MM.1S (cell line): ENCODE results near the gene PSPH.

ENCODE experiments used
- EZH2 ChIP-seq: fragments of 300-600 bp; sonication (generic); optimal IDR thresholded peaks from 2 replicates; pipeline ENCODE3; 2017; ENCODE audit warnings: low read depth, mild to moderate bottlenecking, antibody characterized with exemption, low read length, mixed read lengths
- TF ChIP-seq, protein P1 (sequence below): fragments of 300-600 bp; sonication (generic); IDR thresholded peaks from 2 replicates; pipeline ENCODE4 v1.5.1; 2016; ENCODE audit warnings: antibody characterized with exemption, low read length, mixed read lengths

DNA sequence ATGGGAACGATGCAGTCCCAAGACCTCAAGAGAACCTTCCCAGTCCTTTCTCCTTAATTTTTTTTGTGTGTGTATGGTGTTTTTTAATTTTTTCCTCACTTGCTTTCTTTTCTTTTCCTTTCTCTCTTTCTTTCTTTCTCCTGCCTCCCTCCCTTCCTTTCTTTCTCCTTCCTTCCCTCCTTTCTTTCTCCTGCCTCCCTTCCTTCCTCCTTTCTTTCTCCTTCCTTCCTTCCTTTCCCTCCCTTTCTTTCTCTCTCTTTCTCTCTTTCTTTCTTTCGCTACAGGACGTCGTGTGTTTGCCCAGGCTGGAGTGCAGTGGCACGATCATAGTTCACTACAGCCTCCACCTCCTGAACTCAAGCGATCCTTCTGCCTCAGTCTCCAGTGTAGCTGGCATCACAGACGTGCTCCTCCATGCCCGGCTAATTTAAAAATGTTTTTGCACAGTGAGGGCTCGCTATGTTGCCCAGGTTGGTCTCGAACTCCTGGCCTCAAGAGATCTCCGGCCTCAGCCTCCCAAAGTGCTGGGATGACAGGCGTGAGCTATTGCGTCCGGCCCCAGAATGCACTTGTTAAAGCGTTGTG lies 87.6 kb downstream of the PSPH start:
- no peak for TF ChIP-seq EZH2
- TF ChIP-seq, protein P1, sequence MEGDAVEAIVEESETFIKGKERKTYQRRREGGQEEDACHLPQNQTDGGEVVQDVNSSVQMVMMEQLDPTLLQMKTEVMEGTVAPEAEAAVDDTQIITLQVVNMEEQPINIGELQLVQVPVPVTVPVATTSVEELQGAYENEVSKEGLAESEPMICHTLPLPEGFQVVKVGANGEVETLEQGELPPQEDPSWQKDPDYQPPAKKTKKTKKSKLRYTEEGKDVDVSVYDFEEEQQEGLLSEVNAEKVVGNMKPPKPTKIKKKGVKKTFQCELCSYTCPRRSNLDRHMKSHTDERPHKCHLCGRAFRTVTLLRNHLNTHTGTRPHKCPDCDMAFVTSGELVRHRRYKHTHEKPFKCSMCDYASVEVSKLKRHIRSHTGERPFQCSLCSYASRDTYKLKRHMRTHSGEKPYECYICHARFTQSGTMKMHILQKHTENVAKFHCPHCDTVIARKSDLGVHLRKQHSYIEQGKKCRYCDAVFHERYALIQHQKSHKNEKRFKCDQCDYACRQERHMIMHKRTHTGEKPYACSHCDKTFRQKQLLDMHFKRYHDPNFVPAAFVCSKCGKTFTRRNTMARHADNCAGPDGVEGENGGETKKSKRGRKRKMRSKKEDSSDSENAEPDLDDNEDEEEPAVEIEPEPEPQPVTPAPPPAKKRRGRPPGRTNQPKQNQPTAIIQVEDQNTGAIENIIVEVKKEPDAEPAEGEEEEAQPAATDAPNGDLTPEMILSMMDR = no peak
